B cell (primary cell): ENCODE results near the gene TDRD12.
"Not testable (repeated sequence)": the region's sequence is repeated elsewhere in the genome, so short reads cannot be mapped to it uniquely, and the experiment has no call there.

ENCODE experiments used
- CTCF ChIP-seq: fragments of 200-600 bp; IDR thresholded peaks from one replicate; pipeline ENCODE4 v1.8.0; 2022; ENCODE audit warnings: antibody characterized with exemption, mild to moderate bottlenecking
- EZH2 ChIP-seq: IDR thresholded peaks from 2 replicates; pipeline ENCODE4 v1.6.1; 2012; ENCODE audit warnings: borderline replicate concordance, low read depth, mild to moderate bottlenecking, moderate library complexity, low read length; ENCODE audit not compliant: insufficient read depth, poor library complexity, severe bottlenecking

- TF ChIP-seq CTCF, EZH2: not testable (repeated sequence)
These were observed 112.5 kb downstream of the TDRD12 start for GRCh38 chr19:32832094-32832493.
